ENCODE results near the gene CD63.

Gene CD63

GRCh38 chr12:55698965-55699364, 29.8 kb downstream of the CD63 start:
- Histone ChIP-seq H2AFZ (ENCODE audit: low read depth) (no peak overlapping the region), H3K9ac (no peak overlapping the region), H3K27ac (no peak overlapping the region), H3K27me3 (ENCODE audit: insufficient read depth, low read depth) (peaks cover 6% of the 10 kb centered on the region; the same call in 1 of the 2 replicates), H3K4me3 (IDR thresholded peaks at IDR 0.05; ENCODE audit: insufficient read depth, low read depth, low read length) (no peak overlapping the region), H3K4me1 (ENCODE audit: low read depth, poor library complexity, severe bottlenecking) (peaks cover 7% of the 10 kb centered on the region), H3K36me3 (ENCODE audit: insufficient read depth) (no peaks in the 10 kb centered on the region), H3K79me2 (ENCODE audit: insufficient read depth, low read depth) (no peaks in the 10 kb centered on the region), H3K4me2 (no peak overlapping the region), H4K20me1 (ENCODE audit: insufficient read depth) (no peaks in the 10 kb centered on the region)
- TF ChIP-seq CTCF (conservative IDR thresholded peaks at IDR 0.05; ENCODE audit: low read depth, low read length), result no peak

- H3K27ac ChIP-seq, result no peak overlapping the region
- H2AFZ ChIP-seq (ENCODE audit: low read depth), result no peak overlapping the region
- H3K79me2 ChIP-seq (ENCODE audit: insufficient read depth, low read depth), result no peaks in the 10 kb centered on the region
- no peaks in the 10 kb centered on the region for H4K20me1 ChIP-seq (ENCODE audit: insufficient read depth)
- TF ChIP-seq CTCF (conservative IDR thresholded peaks at IDR 0.05; ENCODE audit: low read depth, low read length), result no peak
- H3K9ac ChIP-seq, result no peak overlapping the region
- H3K4me3 ChIP-seq (IDR thresholded peaks at IDR 0.05; ENCODE audit: insufficient read depth, low read depth, low read length), result no peak overlapping the region
- peaks cover 6% of the 10 kb centered on the region; the same call in 1 of the 2 replicates for H3K27me3 ChIP-seq (ENCODE audit: insufficient read depth, low read depth)
- H3K4me1 ChIP-seq (ENCODE audit: low read depth, poor library complexity, severe bottlenecking), result peaks cover 7% of the 10 kb centered on the region
- H3K36me3 ChIP-seq (ENCODE audit: insufficient read depth), result no peaks in the 10 kb centered on the region
- H3K4me2 ChIP-seq, result no peak overlapping the region
Observed at GRCh38 chr12:55698241-55698955, 30.4 kb downstream of the CD63 start.

- TF ChIP-seq CTCF (conservative IDR thresholded peaks at IDR 0.05; ENCODE audit: low read depth, low read length), result no peak
- Histone ChIP-seq H3K4me3 (IDR thresholded peaks at IDR 0.05; ENCODE audit: insufficient read depth, low read depth, low read length) (no peak overlapping the region), H2AFZ (ENCODE audit: low read depth) (no peak overlapping the region), H3K27me3 (ENCODE audit: insufficient read depth, low read depth) (peaks cover 6% of the 10 kb centered on the region; the same call in 1 of the 2 replicates), H3K79me2 (ENCODE audit: insufficient read depth, low read depth) (no peaks in the 10 kb centered on the region), H4K20me1 (ENCODE audit: insufficient read depth) (no peaks in the 10 kb centered on the region), H3K9ac (no peak overlapping the region), H3K27ac (no peak overlapping the region), H3K36me3 (ENCODE audit: insufficient read depth) (no peaks in the 10 kb centered on the region), H3K4me2 (no peak overlapping the region), H3K4me1 (ENCODE audit: low read depth, poor library complexity, severe bottlenecking) (peaks cover 7% of the 10 kb centered on the region)
Observed at GRCh38 chr12:55697686-55698085, 31.1 kb downstream of the CD63 start.

GRCh38 chr12:55696796-55697462, 31.9 kb downstream of the CD63 start:
- Histone ChIP-seq H3K9ac (no peak overlapping the region), H3K36me3 (ENCODE audit: insufficient read depth) (no peaks in the 10 kb centered on the region), H3K79me2 (ENCODE audit: insufficient read depth, low read depth) (no peaks in the 10 kb centered on the region), H4K20me1 (ENCODE audit: insufficient read depth) (no peaks in the 10 kb centered on the region), H2AFZ (ENCODE audit: low read depth) (no peak overlapping the region), H3K27me3 (ENCODE audit: insufficient read depth, low read depth) (peaks cover 6% of the 10 kb centered on the region; the same call in 1 of the 2 replicates), H3K4me1 (ENCODE audit: low read depth, poor library complexity, severe bottlenecking) (peaks cover 7% of the 10 kb centered on the region), H3K4me2 (no peak overlapping the region), H3K4me3 (IDR thresholded peaks at IDR 0.05; ENCODE audit: insufficient read depth, low read depth, low read length) (no peak overlapping the region), H3K27ac (no peak overlapping the region)
- TF ChIP-seq CTCF (conservative IDR thresholded peaks at IDR 0.05; ENCODE audit: low read depth, low read length), result no peak
